Pancreas (tissue), 10 donors: ENCODE data around the gene HASPIN. TPM values are rescaled to one million over a fixed set of nuclear protein-coding genes. Genes with fewer than 3 reads are reported as not detected.

Source experiments
- ATAC-seq, 4 donors: fragments of 200-7000 bp; cut with Tn5 transposase; one replicate each; pipeline versions ENCODE4 v1.8.0 to v1.9.1; 2020; ENCODE audit warnings: mild to moderate bottlenecking in 4 of 4, moderate library complexity in 4 of 4
- DNase-seq, 6 donors: peaks; one replicate each; pipeline ENCODE4 v3.0.0-alpha.2; 2020
- FAIRE-seq: peaks from 2 replicates; lab custom pipeline; 2012; peaks lifted over from hg19 to GRCh38; lab: Jason Lieb, UNC
- H3K27ac ChIP-seq, 4 donors: fragments of 200-600 bp; sonication (generic); 1 replicate in 3 of 4; 2 replicates in 1 of 4; pipeline versions ENCODE4 v1.5.0 to v1.8.0; 2020
- H3K27me3 ChIP-seq, 4 donors: fragments of 200-600 bp; one replicate each; pipeline ENCODE4 v1.8.0; 2021
- H3K36me3 ChIP-seq, 3 donors: fragments of 200-600 bp; sonication (generic) in 1 of 3; one replicate each; pipeline versions ENCODE4 v1.5.0 to v1.8.0; 2020 to 2021
- H3K4me1 ChIP-seq, 3 donors: fragments of 200-600 bp; one replicate each; pipeline ENCODE4 v1.8.0; 2021
- H3K4me3 ChIP-seq, 4 donors: fragments of 200-600 bp; sonication (generic) in 2 of 4; one replicate each; pipeline versions ENCODE4 v1.5.0 to v1.8.0; 2020 to 2021
- H3K9me3 ChIP-seq, 4 donors: fragments of 200-600 bp; one replicate each; pipeline ENCODE4 v1.8.0; 2021
- WGBS, 2 donors: extraction: QIAGEN DNeasy Blood & Tissue Kit; methylation state at CpG; one replicate each; pipeline ENCODE4 v1.1.7; 2013; 5-methylcytosine and 5-hydroxymethylcytosine counted together
- intact Hi-C, 3 donors: fragments of 100-400 bp; cut with DNase I; formaldehyde crosslinking; loops; one replicate each; pipeline versions ENCODE4 v1.11.1 to v1.14.2; 2022
- polyA plus RNA-seq, 2 donors: library from polyadenylated mRNA; stranded (reverse); fragments of 200-250 nt; gene quantifications; one replicate each; pipeline ENCODE4 v1.2.3, GENCODE V29; 2013
- total RNA-seq, 6 donors: library from RNA; stranded (reverse); fragmentation: NEBNext Ultra II Directional in 4 of 6; extraction: Animal tissue kit (Norgen Biotek cat#: 25700) in 4 of 6; gene quantifications; one replicate each; pipeline versions ENCODE4 v1.2.1 to v1.2.4, GENCODE V29; 2021 to 2023
- TF ChIP-seq, protein P1 (sequence below), 4 donors: fragments of 200-600 bp; sonication (generic) in 3 of 4; IDR thresholded peaks; one replicate each; pipeline versions ENCODE4 v1.5.0 to v1.8.0; 2021; ENCODE audit warnings: antibody characterized with exemption in 4 of 4
- donor health status: healthy with polysubstance abuse.
- donor health status: DM: no; HTN: no; CAD: no; lungs with moderate emphysema.
- donor health status: DM: no; HTN: no; CAD: no.
- donor health status: control.
- donor health status: control.
- donor health status: Bipolar disorder and iron deficiency.
- donor health status: DM: yes; HTN: yes; CAD: no.
- donor health status: DM: no; HTN: no; CAD: no.
- donor health status: DM: no; HTN: no; CAD: no.
- donor health status: DM: yes; HTN: yes; CAD: no.

HASPIN gene
- total RNA-seq, result under 1 TPM; 0.05 to 0.31 (median 0.21) TPM
- polyA plus RNA-seq, result not detected

DNA sequence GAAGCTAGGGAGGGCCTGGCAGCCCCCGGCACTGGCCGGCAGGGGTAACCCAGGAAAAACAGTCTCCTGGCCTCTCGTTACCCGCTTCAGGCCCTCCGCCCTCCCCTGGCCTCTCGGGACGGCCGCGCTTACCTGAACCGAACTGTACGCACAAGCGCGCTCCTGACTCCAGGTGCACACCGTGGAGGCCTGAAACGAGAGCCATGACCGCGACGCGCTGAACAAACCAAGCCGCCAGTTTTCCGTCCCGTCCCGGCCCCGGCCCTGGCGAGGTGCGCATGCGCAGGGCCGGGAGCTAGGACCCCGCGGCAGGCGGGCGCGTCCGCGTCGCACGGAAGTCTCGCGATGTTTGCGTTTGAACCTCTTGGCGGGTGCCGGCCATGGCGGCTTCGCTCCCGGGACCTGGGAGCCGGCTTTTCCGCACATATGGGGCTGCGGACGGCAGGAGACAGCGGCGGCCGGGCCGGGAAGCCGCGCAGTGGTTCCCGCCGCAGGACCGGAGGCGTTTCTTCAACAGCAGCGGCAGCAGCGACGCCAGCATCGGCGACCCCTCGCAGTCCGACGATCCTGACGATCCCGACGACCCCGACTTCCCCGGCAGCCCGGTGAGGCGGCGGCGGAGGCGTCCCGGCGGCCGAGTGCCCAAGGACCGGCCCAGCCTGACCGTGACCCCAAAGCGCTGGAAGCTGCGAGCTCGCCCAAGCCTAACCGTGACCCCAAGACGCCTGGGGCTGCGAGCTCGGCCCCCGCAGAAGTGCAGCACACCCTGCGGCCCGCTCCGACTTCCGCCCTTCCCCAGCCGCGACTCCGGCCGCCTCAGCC is at the start of gene HASPIN:
TSS of gene HASPIN (plus strand) at position 348 of the 822 bp plus-strand sequence. CDS start at position 381, 33 bp downstream.
- Histone ChIP-seq H3K4me1 (peaks cover 0 to 14% (median 5%) of the 10 kb centered on the region in 3 donors), H3K4me3 (peak within 1 kb of the TSS; percentile 65 to 96 (median 79)), H3K36me3 (peaks cover 0 to 5% (median 0%) of the 10 kb centered on the region in 3 donors), H3K27me3 (no peaks in the 10 kb centered on the region), H3K27ac (peak within 1 kb of the TSS; percentile 74 to 85 (median 80)), H3K9me3 (no peaks in the 10 kb centered on the region)
- TF ChIP-seq, protein P1, sequence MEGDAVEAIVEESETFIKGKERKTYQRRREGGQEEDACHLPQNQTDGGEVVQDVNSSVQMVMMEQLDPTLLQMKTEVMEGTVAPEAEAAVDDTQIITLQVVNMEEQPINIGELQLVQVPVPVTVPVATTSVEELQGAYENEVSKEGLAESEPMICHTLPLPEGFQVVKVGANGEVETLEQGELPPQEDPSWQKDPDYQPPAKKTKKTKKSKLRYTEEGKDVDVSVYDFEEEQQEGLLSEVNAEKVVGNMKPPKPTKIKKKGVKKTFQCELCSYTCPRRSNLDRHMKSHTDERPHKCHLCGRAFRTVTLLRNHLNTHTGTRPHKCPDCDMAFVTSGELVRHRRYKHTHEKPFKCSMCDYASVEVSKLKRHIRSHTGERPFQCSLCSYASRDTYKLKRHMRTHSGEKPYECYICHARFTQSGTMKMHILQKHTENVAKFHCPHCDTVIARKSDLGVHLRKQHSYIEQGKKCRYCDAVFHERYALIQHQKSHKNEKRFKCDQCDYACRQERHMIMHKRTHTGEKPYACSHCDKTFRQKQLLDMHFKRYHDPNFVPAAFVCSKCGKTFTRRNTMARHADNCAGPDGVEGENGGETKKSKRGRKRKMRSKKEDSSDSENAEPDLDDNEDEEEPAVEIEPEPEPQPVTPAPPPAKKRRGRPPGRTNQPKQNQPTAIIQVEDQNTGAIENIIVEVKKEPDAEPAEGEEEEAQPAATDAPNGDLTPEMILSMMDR (IDR thresholded peaks at IDR 0.05), result no peak
- intact Hi-C loops, result no loop called here
- peak; percentile 93 to 100 (median 98) for ATAC-seq
- FAIRE-seq, result no peak
- WGBS, 2 donors, result 0% methylated on average over 64 to 98 of the region's 98 CpGs
- peak; percentile 86 to 99 (median 93) for DNase-seq

DNA sequence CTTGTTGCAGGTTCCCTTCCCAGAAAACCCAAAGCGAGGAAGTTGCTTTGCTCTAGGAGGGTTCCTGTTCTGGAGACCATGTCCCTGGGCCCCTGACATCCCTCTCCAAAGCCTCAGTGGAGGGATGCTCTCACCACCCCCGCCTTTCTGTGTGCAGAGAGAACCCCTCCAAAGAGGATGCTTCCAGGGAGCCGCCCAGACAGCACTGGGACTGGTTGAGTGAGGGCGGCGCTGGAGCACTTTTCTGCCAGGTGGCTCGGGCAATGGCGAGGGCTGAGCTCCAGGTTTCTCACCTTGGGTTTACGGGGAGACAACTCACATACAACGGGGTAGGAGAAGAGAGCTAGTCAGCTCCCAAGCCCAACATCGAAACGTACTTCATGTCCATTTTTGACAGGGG is 47.8 kb upstream of the HASPIN start:
- H3K27ac ChIP-seq, result no peak overlapping the region
- no peaks in the 10 kb centered on the region for H3K36me3 ChIP-seq
- H3K4me1 ChIP-seq, result no peaks in the 10 kb centered on the region
- TF ChIP-seq, protein P1 (IDR thresholded peaks at IDR 0.05), result no peak
- no peaks in the 10 kb centered on the region for H3K9me3 ChIP-seq
- 59 to 62% methylated on average over 11 of the region's 11 CpGs for WGBS, 2 donors
- FAIRE-seq (no peak), ATAC-seq (no peak), DNase-seq (no peak)
- intact Hi-C loops, result no loop called here
- H3K27me3 ChIP-seq, result no peaks in the 10 kb centered on the region
- no peak overlapping the region for H3K4me3 ChIP-seq

GRCh38 chr17:3678095-3678820 is 45.4 kb upstream of the HASPIN start:
- no peaks in the 10 kb centered on the region for H3K4me1 ChIP-seq
- FAIRE-seq (no peak), ATAC-seq (peak in 1 of 4 donors; percentile 21), DNase-seq (no peak)
- intact Hi-C loops, result no loop called here
- no peak overlapping the region for H3K4me3 ChIP-seq
- TF ChIP-seq, protein P1 (IDR thresholded peaks at IDR 0.05), result no peak
- no peaks in the 10 kb centered on the region for H3K27me3 ChIP-seq
- WGBS, 2 donors, result 55 to 56% methylated on average over 13 to 16 of the region's 16 CpGs
- no peak overlapping the region for H3K27ac ChIP-seq
- no peaks in the 10 kb centered on the region for H3K9me3 ChIP-seq
- H3K36me3 ChIP-seq, result no peaks in the 10 kb centered on the region

DNA sequence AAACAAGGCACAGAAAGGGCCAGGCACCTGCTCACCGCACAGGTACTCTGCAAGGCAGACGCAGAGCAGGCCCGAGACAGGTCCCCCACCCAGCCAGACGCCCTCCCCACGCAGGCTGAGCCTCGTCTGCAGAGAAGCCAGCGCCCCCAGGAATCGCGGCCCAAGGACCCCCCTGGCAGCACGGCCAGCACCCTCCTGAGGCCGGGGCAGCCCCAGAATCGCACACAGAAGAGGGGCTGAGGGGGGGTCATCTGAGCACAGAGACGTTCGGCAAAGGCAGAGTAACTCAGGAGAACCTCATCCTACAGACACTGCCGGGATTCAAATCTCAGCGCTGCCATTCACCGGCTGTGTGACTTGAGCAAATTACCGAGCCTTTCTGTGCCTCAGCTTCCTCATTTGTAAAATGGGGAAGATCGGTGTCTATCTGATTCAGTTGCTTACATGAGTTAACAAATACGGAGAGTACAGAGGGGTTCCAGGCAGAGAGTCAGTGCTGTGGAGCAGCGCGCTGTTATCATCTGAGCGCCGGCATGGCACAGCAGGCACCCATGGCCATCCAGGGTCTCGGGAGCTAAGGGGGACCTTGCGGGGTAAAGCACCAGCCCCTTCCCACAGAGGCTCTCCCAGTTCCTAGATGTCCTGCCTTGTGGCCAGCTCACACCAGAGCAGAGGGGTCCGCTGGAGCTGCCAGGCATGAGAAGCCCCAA is 44.7 kb upstream of the HASPIN start:
- no peaks in the 10 kb centered on the region for H3K36me3 ChIP-seq
- intact Hi-C loops, result no loop called here
- DNase-seq (no peak), ATAC-seq (no peak), FAIRE-seq (no peak)
- WGBS, 2 donors, result 77 to 80% methylated on average over 27 of the region's 27 CpGs
- no peak overlapping the region for H3K4me3 ChIP-seq
- H3K27me3 ChIP-seq, result no peaks in the 10 kb centered on the region
- no peaks in the 10 kb centered on the region for H3K4me1 ChIP-seq
- no peak overlapping the region for H3K27ac ChIP-seq
- no peaks in the 10 kb centered on the region for H3K9me3 ChIP-seq
- TF ChIP-seq, protein P1 (IDR thresholded peaks at IDR 0.05), result no peak
